GM18861 (cell line): ENCODE data around the gene TNS4.

ENCODE experiments used
- ATAC-seq: cut with Tn5 transposase; IDR thresholded peaks from one replicate; pipeline ENCODE4 v1.9.1; 2021; ENCODE audit not compliant: unreplicated experiment

TNS4 gene

GRCh38 chr17:40535924-40536294, 34.5 kb upstream of the TNS4 start:
- ATAC-seq = no peak

DNA sequence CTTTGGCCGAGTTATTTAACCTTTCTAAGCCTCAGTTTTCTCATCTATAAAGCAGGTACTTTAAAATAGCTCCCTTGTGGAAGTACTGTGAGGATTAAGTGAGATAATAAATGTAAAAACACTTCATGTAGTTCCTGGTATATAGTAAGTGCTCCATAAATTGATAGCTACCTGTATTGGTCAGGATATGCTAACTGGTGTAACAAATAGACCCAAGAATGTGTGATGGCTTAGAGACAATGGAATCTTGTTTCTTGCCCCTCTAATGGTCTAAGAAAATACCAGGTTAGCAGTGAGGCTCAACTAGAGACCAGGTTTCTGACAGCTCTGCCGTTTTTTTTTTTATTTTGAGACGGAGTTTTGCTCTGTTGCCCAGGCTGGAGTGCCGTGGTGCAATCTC, 34.0 kb upstream of the TNS4 start:
- ATAC-seq = no peak

DNA sequence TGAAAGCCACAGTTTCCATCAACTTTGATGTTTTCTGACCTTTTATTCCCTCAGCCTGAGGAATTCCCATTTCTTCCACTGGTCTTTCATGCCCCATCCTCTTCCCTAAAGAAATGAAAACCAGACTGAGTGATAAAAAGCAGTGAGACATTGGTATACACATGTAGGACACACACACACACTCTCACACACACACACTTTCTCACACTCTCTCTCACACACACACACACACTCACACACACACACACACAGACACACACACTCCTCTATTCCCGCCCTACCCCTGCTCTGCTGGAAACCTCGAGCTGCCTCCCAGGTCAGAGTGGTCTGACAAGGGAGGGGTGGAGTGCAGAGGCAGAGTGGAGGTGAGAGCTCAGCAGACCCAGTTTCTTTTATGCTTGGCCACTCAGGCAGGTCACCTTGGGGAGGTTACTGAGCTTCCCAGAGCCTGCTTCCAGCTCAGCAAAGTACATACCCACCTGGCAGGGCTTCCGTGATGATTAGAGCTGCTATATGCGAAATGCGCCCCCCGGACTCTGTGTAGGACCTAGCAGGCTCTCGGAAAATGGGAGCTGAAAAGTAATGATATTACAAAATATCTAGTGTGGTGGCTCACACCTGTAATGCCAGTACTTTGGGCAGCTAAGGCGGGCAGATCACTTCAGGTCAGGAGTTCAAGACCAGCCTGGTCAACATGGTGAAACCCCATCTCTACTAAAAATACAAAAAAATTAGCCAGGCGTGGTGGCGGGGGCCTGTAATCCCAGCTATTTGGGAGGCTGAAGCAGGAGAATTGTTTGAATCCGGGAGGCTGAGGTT, 33.2 kb upstream of the TNS4 start:
- ATAC-seq = no peak

GRCh38 chr17:40533896-40534295, 32.5 kb upstream of the TNS4 start:
- ATAC-seq = no peak

DNA sequence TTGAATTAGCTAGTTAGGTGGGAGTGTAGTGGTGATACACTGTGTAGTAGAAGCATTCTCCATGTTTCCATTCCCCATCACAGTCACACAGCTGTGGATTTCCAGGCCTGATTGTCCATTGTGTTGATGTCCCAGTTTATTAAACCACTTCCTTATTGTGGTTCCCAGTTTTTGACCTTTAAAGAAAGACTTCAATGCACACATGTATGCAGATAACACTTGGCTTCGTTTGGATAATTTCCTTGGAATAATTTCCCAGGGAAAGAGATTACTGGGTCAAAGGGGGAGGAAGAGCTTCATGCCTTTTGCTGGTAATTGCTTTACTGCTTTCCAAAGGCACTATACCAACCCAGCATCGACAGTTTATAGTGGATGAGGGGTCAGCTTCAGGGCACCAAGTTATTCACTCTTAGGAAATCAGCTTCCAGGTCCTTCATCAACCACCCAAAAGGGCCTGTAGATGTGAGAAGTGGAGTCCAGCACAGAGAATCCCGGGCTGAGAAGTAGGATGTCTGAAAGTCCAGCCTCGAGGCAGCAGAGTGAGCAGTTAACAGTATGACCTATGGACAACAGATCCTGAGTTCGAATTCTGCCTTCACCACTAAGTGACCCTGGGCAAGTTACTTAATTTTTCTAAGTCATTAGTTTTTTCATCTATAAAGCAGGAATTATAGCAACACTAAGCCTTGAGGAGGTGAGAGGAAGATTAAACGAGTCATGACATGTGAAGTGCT, 31.3 kb upstream of the TNS4 start:
- ATAC-seq = no peak

DNA sequence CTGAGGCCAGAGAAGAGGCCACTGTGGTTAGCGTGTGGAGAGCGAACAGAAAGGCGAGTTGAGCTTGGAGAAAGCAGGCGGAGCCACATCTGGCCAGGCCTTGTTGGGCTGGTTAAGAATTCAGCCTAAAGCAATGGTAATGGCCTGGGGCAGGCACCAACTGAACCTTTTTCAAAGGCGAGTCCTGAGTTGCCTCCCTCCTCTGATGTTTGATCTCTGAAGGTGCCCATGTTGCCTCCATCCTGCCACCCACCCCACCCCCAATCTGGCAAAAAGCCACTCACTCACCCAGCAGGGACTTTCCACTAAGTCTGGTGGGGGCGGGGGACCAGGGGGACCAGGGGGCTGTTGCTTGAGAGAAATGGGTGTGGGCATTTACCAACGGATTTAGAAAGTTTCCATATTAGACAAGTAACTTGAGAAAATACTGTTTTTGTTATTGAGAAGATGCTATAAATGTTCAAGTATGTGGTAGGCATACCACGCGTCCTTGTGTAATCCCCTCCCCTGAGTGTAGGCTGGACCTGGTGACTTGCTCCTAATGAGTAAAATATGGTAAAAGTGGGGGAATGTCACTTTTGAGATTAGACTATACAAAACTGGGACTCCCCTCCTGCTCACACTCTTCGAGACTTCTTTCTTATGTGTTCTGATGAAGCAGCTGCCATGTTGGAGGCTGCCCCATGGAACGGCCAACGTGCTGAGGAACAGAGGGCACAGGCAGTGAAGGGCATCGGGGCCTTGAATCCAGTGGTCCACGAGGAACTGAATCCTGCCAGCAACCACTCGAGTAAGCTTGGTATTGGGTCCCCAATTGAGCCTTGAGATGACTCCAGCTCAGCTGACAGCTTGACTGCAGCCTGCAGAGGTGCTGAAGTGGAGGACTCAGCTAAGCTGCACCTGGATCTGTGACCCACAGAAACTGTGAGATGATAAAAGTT, 29.9 kb upstream of the TNS4 start:
- no peak for ATAC-seq

GRCh38 chr17:40530531-40530994, 29.1 kb upstream of the TNS4 start:
- ATAC-seq = no peak

DNA sequence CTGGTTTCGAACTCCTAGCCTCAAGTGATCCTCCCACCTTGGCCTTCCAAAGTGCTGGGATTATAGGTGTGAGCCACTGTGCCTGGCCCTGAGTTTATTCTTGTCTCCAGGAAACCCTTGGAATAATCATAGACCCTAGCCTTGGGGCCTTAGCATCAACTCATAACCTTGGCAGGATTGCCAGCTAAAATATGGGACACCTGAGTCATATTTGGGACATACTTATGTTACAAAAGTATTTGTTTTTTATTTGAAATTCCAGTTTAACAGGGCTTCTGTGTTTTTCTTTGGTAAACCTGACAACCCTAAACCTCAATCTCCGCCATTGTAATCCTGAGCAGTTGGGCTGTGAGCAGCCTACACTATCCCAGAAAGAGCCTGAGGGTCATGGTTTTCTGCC, 28.6 kb upstream of the TNS4 start:
- no peak for ATAC-seq

DNA sequence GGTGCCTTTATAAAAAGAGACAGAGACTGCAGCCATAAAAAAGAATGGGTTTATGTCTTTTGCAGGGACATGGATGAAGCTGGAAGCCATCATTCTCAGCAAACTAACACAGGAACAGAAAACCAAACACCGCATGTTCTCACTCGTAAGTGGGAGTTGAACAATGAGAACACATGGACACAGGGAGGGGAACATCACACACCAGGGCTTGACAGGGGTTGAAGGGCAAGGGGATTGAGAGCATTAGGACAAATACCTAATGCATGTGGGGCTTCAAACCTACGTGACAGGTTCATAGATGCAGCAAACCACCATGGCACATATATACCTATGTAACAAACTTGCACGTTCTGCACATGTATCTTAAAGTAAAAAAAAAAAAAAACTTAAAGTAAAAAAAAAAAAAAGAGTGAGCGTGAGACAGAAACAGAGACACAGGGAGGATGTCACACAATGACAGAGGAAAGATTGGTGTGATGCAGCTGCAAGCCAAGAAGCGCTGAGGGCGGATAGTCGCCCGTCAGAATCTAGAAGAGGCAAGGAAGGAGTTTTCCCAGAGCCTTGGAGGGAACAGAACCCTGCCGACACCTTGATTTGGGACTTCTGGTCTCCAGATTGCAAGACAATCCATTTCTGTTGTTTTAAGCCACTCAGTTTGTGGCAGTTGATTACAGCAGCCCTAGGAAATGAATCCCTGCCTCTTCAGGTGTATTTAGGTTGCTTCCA, 27.4 kb upstream of the TNS4 start:
- no peak for ATAC-seq

DNA sequence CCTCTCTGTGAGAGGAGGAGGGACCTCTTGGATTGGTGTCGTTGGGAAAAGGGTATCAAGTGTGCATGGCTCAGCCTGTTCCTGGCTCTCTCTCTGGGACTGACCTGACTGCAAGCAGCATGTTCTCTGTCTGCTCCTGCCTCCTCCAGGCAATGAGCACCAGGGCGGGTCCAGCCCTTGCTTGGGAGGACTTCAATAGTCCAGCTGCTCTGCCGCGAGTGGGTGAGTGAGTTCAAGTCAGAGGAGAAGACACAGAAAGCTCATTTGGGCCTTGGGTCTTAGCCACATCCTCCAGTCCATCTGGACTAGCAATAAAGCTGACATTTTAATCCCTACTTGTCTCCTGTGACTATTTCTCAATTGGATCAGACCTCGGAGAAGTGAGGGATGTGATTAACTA, 25.2 kb upstream of the TNS4 start:
- no peak for ATAC-seq

GRCh38 chr17:40525294-40525693, 23.9 kb upstream of the TNS4 start:
- no peak for ATAC-seq

GRCh38 chr17:40524243-40524965, 23.0 kb upstream of the TNS4 start:
- no peak for ATAC-seq

DNA sequence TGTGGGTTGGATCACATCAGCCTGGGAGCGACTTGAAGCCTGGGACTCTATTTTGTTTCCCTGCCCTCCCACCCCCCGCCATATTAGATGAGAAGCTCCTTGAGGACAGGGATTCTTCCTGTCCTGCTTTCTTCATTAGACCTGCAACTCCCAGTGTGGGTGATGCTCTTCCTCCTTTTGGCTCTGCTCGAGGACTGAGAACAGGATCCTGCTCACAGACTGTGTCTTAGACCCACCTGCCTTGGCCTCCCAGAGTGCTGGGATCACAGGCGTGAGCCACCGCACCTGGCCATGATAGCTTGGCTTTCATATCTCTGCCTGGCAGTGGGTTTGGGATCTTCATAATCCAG, 21.5 kb upstream of the TNS4 start:
- no peak for ATAC-seq

DNA sequence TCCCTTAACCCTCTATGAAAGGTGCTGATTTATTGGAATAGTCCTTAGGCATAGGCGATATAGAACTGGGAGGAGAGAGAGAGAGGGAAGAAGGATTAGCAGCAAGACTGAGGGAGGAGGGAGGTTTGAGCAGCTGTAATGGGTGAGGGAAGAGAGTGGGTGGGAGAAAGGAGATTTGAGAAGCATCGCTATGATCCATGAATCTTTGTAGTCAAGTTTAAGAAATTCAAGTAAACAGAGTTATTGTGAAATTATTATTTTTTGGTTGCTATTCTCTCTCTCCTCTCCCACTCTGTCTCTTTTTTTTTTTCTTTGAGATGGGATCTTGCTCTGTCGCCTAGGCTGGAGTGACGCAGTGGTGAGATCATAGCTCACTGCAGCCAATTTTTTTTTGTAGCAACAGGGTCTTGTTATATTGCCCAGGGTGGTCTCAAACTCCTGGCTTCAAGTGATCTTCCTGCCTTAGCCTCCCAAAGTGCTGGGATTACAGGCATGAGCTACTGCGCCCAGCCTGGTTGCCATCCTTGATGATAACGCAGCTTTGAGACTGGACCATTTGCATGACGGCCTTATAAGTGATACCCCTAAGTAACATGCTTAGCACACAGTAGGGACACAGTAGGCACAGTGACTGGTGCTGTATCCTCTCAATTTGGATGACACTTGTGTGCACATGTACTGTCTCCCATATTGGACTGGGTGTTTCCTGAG, 21.0 kb upstream of the TNS4 start:
- no peak for ATAC-seq

- no peak for ATAC-seq
These were observed 19.6 kb upstream of the TNS4 start for GRCh38 chr17:40520991-40521453.

DNA sequence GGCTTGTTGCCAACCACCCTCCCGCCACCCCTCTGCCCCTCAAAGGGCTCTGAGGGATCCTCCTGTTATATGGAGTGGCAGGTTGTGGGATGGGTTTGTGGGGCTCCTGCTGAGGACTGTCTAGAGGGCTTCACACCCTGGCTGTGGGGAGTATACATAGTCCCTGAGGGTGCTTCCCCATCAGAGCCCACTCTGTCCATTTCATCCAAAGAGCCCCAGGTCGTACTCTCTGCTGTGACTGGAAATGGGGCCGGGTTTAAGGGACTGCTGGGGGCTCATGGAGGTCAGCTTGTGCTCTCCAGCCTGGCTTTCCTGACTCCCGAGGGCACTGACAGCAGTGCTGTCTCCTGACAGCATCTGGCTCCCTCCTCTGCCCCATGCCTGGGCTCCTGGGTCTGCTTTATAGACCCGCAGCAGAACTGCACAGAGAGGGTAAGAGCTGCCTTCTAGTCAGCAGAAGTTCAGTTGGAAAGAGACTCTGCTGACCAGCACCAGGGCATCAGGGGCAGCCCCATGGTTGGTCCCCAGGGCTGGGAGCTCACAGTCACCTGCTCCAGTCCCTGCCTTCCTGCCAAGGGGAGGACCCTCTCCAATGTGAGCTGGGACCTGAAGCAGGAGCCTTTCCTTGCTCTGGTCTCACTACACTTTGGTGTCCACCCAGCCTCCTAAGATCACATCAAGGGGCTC, 17.8 kb upstream of the TNS4 start:
- no peak for ATAC-seq

GRCh38 chr17:40518401-40519088, 17.1 kb upstream of the TNS4 start:
- no peak for ATAC-seq

DNA sequence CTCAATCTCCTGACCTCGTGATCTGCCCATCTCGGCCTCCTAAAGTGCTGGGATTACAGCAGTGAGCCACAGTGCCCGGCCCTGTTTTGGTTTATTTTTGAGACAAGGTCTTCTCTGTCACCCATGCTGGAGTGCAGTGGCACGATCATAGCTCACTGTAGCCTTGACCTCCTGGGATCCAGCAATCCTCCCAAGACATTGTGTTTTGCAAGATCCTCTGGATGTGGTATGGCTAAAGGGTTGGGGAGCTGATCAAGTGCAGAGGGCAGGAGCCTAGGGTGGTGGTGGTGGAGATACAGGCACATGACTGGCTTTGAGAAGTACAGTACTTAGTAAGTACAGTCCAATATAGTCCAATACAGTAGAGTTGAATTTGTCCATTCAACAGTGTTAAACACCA, 16.6 kb upstream of the TNS4 start:
- ATAC-seq = no peak
